Thymus (tissue), 11 donors: ENCODE measurements around the gene STK35. TPM values are rescaled to one million over a fixed set of nuclear protein-coding genes. Genes with fewer than 3 reads are reported as not detected.
"Not testable (repeated sequence)": the region's sequence is repeated elsewhere in the genome, so short reads cannot be mapped to it uniquely, and the experiment has no call there.

ENCODE experiments used
- DNase-seq, 9 donors: peaks; one replicate each; pipeline ENCODE4 v3.0.0-alpha.2; 2013; ENCODE audit warnings: low spot score in 9 of 9, low read depth in 6 of 9, missing footprints in 1 of 9
- H3K27ac ChIP-seq, 2 donors: one replicate each; pipeline ENCODE4 v1.5.1; 2013; ENCODE audit warnings: control low read depth in 1 of 2, low read depth in 1 of 2, low read length in 1 of 2, mild to moderate bottlenecking in 1 of 2, moderate library complexity in 1 of 2
- H3K27me3 ChIP-seq, 2 donors: one replicate each; pipeline ENCODE4 v1.5.1; 2013; ENCODE audit warnings: low read length in 1 of 2; ENCODE audit not compliant: control insufficient read depth in 2 of 2, insufficient read depth in 1 of 2
- H3K36me3 ChIP-seq, 2 donors: one replicate each; pipeline ENCODE4 v1.5.1; 2013; ENCODE audit warnings: low read length in 1 of 2, mild to moderate bottlenecking in 1 of 2, moderate library complexity in 1 of 2; ENCODE audit not compliant: control insufficient read depth in 2 of 2, insufficient read depth in 2 of 2
- H3K4me1 ChIP-seq, 2 donors: one replicate each; pipeline ENCODE4 v1.5.1; 2013; ENCODE audit warnings: low read length in 2 of 2; ENCODE audit not compliant: control insufficient read depth in 2 of 2, insufficient read depth in 2 of 2
- H3K4me3 ChIP-seq, 2 donors: one replicate each; pipeline ENCODE4 v1.5.1; 2013; ENCODE audit warnings: low read length in 2 of 2, control low read depth in 1 of 2, mild to moderate bottlenecking in 1 of 2
- H3K9me3 ChIP-seq, 2 donors: one replicate each; pipeline ENCODE4 v1.5.1; 2013; ENCODE audit warnings: low read length in 1 of 2, mild to moderate bottlenecking in 1 of 2; ENCODE audit not compliant: control insufficient read depth in 2 of 2, insufficient read depth in 1 of 2
- WGBS: extraction: QIAGEN DNeasy Blood & Tissue Kit; methylation state at CpG from one replicate; pipeline ENCODE4 v1.1.7; 2013; 5-methylcytosine and 5-hydroxymethylcytosine counted together
- polyA plus RNA-seq: library from polyadenylated mRNA; stranded (reverse); fragments of 200-250 nt; gene quantifications from one replicate; pipeline ENCODE4 v1.2.3, GENCODE V29; 2013
- total RNA-seq: library from RNA; stranded (reverse); fragments of 120-200 nt; gene quantifications from one replicate; pipeline ENCODE4 v1.2.4, GENCODE V29; 2013
- donor health status: healthy.

The STK35 gene
- total and polyA plus RNA-seq, 2 donors, result 4.1 to 5.4 TPM

DNA sequence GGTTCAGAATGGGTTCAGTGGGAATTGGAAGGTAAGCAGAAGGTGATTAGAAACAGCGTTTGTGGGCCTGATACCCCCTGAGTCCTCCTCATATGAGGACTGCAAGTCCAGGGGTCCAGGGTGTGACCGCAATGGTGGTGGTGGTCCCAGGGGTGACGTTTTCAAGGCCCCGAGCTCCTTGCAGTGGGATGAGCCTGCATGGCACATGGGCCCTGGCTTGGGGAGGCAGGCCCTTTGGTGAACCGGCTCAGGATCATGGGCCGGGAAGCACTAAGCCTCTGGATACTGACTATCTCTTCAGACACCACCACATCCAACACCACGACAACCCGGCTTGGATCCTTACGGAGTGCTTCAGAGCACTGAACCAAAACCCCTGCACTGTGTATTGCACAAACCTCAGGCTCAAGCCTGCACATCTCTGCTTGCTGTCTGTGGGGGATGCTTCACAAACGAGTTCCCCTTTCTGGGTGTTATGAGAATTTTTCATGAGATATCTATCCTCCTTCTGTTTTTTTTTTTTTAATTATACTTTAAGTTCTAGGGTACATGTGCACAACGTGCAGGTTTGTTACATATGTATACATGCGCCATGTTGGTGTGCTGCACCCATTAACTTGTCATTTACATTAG is 67.9 kb downstream of the STK35 start:
- Histone ChIP-seq H3K9me3 (no peaks in the 10 kb centered on the region), H3K4me3 (no peak overlapping the region), H3K36me3 (no peaks in the 10 kb centered on the region), H3K27me3 (peaks cover 0 to 9% of the 10 kb centered on the region in 2 donors), H3K27ac (no peak overlapping the region), H3K4me1 (no peaks in the 10 kb centered on the region)
- no peak for DNase-seq
- 91% methylated on average over 12 of the region's 12 CpGs for WGBS

- Histone ChIP-seq H3K4me1 (no peaks in the 10 kb centered on the region), H3K36me3 (no peaks in the 10 kb centered on the region), H3K9me3 (no peaks in the 10 kb centered on the region), H3K27ac (no peak overlapping the region), H3K4me3 (no peak overlapping the region), H3K27me3 (peaks cover 0 to 9% of the 10 kb centered on the region in 2 donors)
- no peak for DNase-seq
- WGBS, result 98% methylated on average over 3 of the region's 3 CpGs
These were observed 68.8 kb downstream of the STK35 start for GRCh38 chr20:2170404-2170803.

- H3K4me1 ChIP-seq, result no peaks in the 10 kb centered on the region
- 86% methylated on average over 10 of the region's 10 CpGs for WGBS
- no peaks in the 10 kb centered on the region for H3K9me3 ChIP-seq
- no peak overlapping the region for H3K4me3 ChIP-seq
- DNase-seq, result no peak
- peaks cover 0 to 9% of the 10 kb centered on the region in 2 donors for H3K27me3 ChIP-seq
- no peak overlapping the region for H3K27ac ChIP-seq
- H3K36me3 ChIP-seq, result no peaks in the 10 kb centered on the region
These were observed 69.7 kb downstream of the STK35 start for GRCh38 chr20:2171266-2171790.

- H3K4me1 ChIP-seq, H3K36me3 ChIP-seq, H3K27me3 ChIP-seq, DNase-seq, H3K9me3 ChIP-seq, H3K4me3 ChIP-seq, H3K27ac ChIP-seq: not testable (repeated sequence)
- 92% methylated on average over 6 of the region's 6 CpGs for WGBS
These were observed 70.2 kb downstream of the STK35 start for GRCh38 chr20:2171840-2172239.

DNA sequence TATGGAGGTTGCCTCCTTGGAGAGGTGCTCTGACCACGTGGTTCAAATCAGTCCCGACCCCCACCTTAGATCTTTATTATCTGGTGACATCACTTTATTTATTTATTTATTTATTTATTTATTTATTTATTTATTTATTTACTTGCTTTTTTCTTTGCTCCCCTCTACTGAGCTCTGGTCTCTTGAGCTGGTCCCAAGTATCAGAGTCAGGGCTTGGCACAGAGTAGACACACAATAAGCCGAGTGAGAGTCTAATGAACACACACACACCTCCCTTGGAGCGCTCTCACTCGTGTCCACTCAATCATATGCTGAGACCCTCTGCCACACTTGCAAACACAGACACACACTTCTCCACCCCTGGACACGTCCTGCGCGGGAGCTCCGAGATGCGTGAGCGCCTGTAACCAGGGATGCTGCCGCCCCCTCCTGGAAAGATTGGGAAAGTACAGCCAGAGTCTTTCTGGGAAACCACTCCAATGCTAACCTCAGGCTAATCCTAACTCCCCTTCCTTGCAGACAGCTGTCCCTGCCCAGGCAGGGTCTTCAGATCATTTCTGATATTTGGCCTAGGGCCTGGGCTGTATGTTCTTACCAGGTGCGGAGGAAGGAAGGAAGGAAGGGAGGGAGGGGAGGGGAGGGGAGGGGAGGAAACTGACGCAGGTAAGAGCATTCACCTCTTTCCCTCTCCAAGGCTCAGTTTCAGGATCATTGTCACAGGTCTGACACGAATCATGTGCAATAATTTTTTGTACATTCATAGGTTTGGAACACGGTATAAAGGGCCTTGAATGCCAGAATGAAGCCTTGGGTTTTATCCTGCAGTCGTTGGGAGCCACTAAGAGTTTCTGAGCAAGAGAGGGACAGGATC is 70.9 kb downstream of the STK35 start:
- Histone ChIP-seq H3K27me3 (peaks cover 0 to 9% of the 10 kb centered on the region in 2 donors), H3K4me1 (no peaks in the 10 kb centered on the region), H3K4me3 (no peak overlapping the region), H3K27ac (no peak overlapping the region), H3K9me3 (no peaks in the 10 kb centered on the region), H3K36me3 (no peaks in the 10 kb centered on the region)
- peak; percentile 8 to 61 (median 32) for DNase-seq
- 31% methylated on average over 17 of the region's 17 CpGs for WGBS

DNA sequence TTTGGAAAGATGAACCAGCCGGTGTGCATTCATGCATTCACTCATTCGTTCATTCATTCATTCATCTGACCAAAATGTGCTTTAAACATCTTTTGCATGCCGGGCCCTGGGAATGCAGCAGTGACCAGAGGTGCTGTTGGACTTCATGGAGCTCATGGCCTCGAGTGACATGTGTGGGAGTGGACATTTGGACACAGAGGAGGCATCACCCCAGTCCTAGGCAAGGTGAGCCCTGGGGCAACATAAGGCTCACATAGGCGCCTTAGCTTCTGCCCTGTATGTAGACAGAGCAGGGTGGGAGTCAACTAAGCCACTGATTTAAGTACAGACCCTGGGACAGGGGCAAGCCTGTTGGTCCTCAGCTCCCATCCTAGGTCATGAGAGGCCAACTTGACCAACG is 71.6 kb downstream of the STK35 start:
- WGBS, result 82% methylated on average over 6 of the region's 6 CpGs
- Histone ChIP-seq H3K27me3 (peaks cover 0 to 9% of the 10 kb centered on the region in 2 donors), H3K9me3 (no peaks in the 10 kb centered on the region), H3K4me3 (no peak overlapping the region), H3K27ac (no peak overlapping the region), H3K36me3 (no peaks in the 10 kb centered on the region), H3K4me1 (no peaks in the 10 kb centered on the region)
- DNase-seq, result no peak

DNA sequence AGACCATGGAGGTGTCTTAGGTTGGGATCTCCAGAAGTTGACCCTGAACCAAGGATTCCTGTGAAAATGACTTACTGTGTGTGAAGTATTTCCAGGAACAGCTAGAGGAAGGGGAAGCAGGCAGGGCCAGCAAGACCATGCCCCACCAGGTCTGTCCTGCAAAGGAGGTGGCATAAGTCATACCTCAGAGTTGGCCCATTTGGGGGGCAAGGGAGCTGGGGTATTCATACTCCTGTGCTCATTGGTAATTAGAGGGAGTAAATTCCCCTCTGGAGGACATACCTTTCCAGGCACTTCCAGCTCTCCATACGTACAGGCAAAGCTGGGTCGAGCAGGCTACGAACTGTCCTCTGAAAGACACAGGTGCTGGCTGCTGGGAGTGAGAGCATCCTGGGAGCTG is 72.4 kb downstream of the STK35 start:
- 97% methylated on average over 3 of the region's 3 CpGs for WGBS
- Histone ChIP-seq H3K4me3 (no peak overlapping the region), H3K9me3 (no peaks in the 10 kb centered on the region), H3K27ac (no peak overlapping the region), H3K36me3 (no peaks in the 10 kb centered on the region), H3K4me1 (no peaks in the 10 kb centered on the region), H3K27me3 (peaks cover 0 to 9% of the 10 kb centered on the region in 2 donors)
- DNase-seq, result no peak

DNA sequence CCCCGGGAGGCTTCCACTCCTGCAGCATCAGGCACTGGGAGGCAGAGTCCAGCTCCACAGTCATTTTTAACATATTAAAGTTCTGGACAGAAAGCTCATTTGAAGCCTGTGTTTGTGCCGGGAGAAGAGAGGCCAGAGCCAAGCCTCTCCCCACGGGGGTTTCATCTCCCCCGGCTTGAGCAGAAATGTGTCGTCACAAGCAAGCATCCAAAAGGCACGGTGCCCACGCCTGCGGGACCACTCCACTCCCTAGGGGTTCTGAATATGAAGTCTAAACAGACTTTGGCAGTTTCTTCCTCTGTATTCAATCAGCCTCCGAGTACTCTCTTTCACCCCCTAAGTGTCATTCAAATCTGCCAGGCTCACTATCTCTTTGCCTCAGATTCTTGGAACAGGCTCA is 75.3 kb downstream of the STK35 start:
- Histone ChIP-seq H3K27me3 (peaks cover 0 to 4% of the 10 kb centered on the region in 2 donors), H3K27ac (no peak overlapping the region), H3K4me3 (no peak overlapping the region), H3K4me1 (no peaks in the 10 kb centered on the region), H3K9me3 (no peaks in the 10 kb centered on the region), H3K36me3 (no peaks in the 10 kb centered on the region)
- DNase-seq, result no peak
- 83% methylated on average over 9 of the region's 9 CpGs for WGBS
